GM18870 (cell line): ENCODE data around the gene SHISA2.

Experiments
- ATAC-seq: cut with Tn5 transposase; IDR thresholded peaks from one replicate; pipeline ENCODE4 v1.9.1; 2021; ENCODE audit warnings: moderate library complexity; ENCODE audit not compliant: unreplicated experiment

Gene SHISA2

GRCh38 chr13:26050568-26051230, 1.1 kb downstream of the SHISA2 start:
- ATAC-seq: no peak

GRCh38 chr13:26048741-26049140, 3.1 kb downstream of the SHISA2 start:
- no peak for ATAC-seq

- no peak for ATAC-seq
These were observed 4.8 kb downstream of the SHISA2 start for GRCh38 chr13:26047040-26047439.

GRCh38 chr13:26046639-26047038, 5.2 kb downstream of the SHISA2 start:
- ATAC-seq: no peak

GRCh38 chr13:26045142-26045541, 6.7 kb downstream of the SHISA2 start:
- no peak for ATAC-seq

GRCh38 chr13:26042785-26043184, 9.0 kb downstream of the SHISA2 start:
- ATAC-seq: no peak

- no peak for ATAC-seq
These were observed 10.4 kb downstream of the SHISA2 start for GRCh38 chr13:26041444-26041843.

- ATAC-seq: no peak
These were observed 12.8 kb downstream of the SHISA2 start for GRCh38 chr13:26038931-26039475.

GRCh38 chr13:26037302-26037701, 14.5 kb downstream of the SHISA2 start:
- ATAC-seq: no peak

GRCh38 chr13:26036383-26036782, 15.4 kb downstream of the SHISA2 start:
- ATAC-seq: no peak

- no peak for ATAC-seq
These were observed 17.8 kb downstream of the SHISA2 start for GRCh38 chr13:26034018-26034417.

GRCh38 chr13:26030331-26030730, 21.5 kb downstream of the SHISA2 start:
- ATAC-seq: no peak

- no peak for ATAC-seq
These were observed 22.2 kb downstream of the SHISA2 start for GRCh38 chr13:26029581-26030136.

GRCh38 chr13:26026211-26026610, 25.6 kb downstream of the SHISA2 start:
- no peak for ATAC-seq

- no peak for ATAC-seq
These were observed 26.0 kb downstream of the SHISA2 start for GRCh38 chr13:26025771-26026170.

- no peak for ATAC-seq
These were observed 26.6 kb downstream of the SHISA2 start for GRCh38 chr13:26025196-26025595.

- no peak for ATAC-seq
These were observed 27.3 kb downstream of the SHISA2 start for GRCh38 chr13:26024558-26024957.

- ATAC-seq: no peak
These were observed 29.1 kb downstream of the SHISA2 start for GRCh38 chr13:26022538-26023292.

- ATAC-seq: no peak
These were observed 29.9 kb downstream of the SHISA2 start for GRCh38 chr13:26021956-26022355.

GRCh38 chr13:26021516-26021915, 30.3 kb downstream of the SHISA2 start:
- no peak for ATAC-seq

- ATAC-seq: no peak
These were observed 30.9 kb downstream of the SHISA2 start for GRCh38 chr13:26020891-26021290.
